Upper lobe of left lung (tissue), 4 donors: Measurements from ENCODE around the gene TMEM30A.

Experiments
- EP300 ChIP-seq, 4 donors: sonication (generic); formaldehyde crosslinking; IDR thresholded peaks; one replicate each; pipeline ENCODE4 v1.5.1; 2017; ENCODE audit warnings: antibody characterized with exemption in 4 of 4, control low read depth in 2 of 4
- POLR2AphosphoS5 ChIP-seq, 2 donors: sonication (generic); formaldehyde crosslinking; IDR thresholded peaks; one replicate each; pipeline ENCODE4 v1.5.1; 2017; ENCODE audit warnings: antibody characterized with exemption in 2 of 2
- TF ChIP-seq, protein P1 (sequence below), 6 experiments: fragments of 450-650 bp in 4 of 6; fragments of 200-600 bp in 2 of 6; sonication (generic) in 2 of 6; IDR thresholded peaks; one replicate each; pipeline ENCODE4 v1.5.1; 2016 to 2019; ENCODE audit warnings: antibody characterized with exemption in 6 of 6

DNA sequence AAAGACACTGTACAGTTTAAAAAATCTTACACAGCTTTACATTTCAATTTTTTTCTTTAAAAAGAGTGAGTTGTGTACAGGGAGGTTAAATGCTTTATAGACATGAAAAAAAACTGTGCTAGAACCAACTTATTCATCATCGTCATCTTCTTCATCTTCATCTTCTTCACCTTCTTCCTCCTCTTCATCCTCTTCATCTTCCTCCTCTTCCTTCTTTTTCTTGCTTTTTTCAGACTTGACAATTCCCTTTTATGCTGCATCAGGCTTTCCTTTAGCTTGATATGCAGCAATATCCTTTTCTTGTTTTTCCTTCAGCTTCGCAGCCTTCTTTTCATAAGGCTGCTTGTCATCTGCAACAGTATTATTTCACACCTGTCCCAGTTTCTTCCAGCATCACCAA is 34.3 kb upstream of the TMEM30A start:
- TF ChIP-seq, protein P1, sequence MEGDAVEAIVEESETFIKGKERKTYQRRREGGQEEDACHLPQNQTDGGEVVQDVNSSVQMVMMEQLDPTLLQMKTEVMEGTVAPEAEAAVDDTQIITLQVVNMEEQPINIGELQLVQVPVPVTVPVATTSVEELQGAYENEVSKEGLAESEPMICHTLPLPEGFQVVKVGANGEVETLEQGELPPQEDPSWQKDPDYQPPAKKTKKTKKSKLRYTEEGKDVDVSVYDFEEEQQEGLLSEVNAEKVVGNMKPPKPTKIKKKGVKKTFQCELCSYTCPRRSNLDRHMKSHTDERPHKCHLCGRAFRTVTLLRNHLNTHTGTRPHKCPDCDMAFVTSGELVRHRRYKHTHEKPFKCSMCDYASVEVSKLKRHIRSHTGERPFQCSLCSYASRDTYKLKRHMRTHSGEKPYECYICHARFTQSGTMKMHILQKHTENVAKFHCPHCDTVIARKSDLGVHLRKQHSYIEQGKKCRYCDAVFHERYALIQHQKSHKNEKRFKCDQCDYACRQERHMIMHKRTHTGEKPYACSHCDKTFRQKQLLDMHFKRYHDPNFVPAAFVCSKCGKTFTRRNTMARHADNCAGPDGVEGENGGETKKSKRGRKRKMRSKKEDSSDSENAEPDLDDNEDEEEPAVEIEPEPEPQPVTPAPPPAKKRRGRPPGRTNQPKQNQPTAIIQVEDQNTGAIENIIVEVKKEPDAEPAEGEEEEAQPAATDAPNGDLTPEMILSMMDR (IDR thresholded peaks at IDR 0.05), result no peak
- TF ChIP-seq EP300 (IDR thresholded peaks at IDR 0.05) (no peak), POLR2AphosphoS5 (IDR thresholded peaks at IDR 0.05) (no peak)
